Neural progenitor cell (in vitro differentiated cells): Measurements from ENCODE around the gene CNTNAP2.

Experiments
- CTCF ChIP-seq: fragments of 200-600 bp; sonication (generic); IDR thresholded peaks from 2 replicates; pipeline ENCODE4 v1.5.1; 2017; ENCODE audit warnings: antibody characterized with exemption, mild to moderate bottlenecking
- EZH2 ChIP-seq: fragments of 200-600 bp; sonication (generic); IDR thresholded peaks from 2 replicates; pipeline ENCODE4 v1.6.1; 2017; ENCODE audit warnings: antibody characterized with exemption, mild to moderate bottlenecking, moderate library complexity
- EZH2phosphoT487 ChIP-seq: fragments of 200-600 bp; sonication (generic); IDR thresholded peaks from 2 replicates; pipeline ENCODE4 v1.6.1; 2017; ENCODE audit warnings: antibody characterized with exemption

- TF ChIP-seq CTCF (no peak), EZH2 (no peak), EZH2phosphoT487 (no peak)
Measured at GRCh38 chr7:148457310-148457921, 2340.8 kb downstream of the CNTNAP2 start.
